Astrocyte (in vitro differentiated cells and primary cell): ENCODE measurements around the gene EGFL6. TPM values are rescaled to one million over a fixed set of nuclear protein-coding genes. Genes with fewer than 3 reads are reported as not detected.

Experiments used
- DNase-seq: peaks from one replicate; pipeline ENCODE4 v3.0.0-alpha.2; 2010; ENCODE audit warnings: low read depth
- FAIRE-seq: peaks from 2 replicates; lab custom pipeline; 2011; peaks lifted over from hg19 to GRCh38; lab: Jason Lieb, UNC
- H2AFZ ChIP-seq: 2 replicates; pipeline ENCODE4 v1.6.0; 2012; ENCODE audit warnings: low read depth, low read length, inconsistent platforms
- H3K27ac ChIP-seq: 2 replicates; pipeline ENCODE4 v1.5.1; 2011; ENCODE audit warnings: low read depth, low read length, inconsistent platforms
- H3K27me3 ChIP-seq: 2 replicates; pipeline ENCODE4 v1.6.0; 2011; ENCODE audit warnings: low read length, inconsistent platforms; ENCODE audit not compliant: insufficient read depth
- H3K36me3 ChIP-seq: 2 replicates; pipeline ENCODE4 v1.5.1; 2011; ENCODE audit warnings: low read length, inconsistent platforms; ENCODE audit not compliant: insufficient read depth
- H3K4me1 ChIP-seq: 2 replicates; pipeline ENCODE4 v1.5.1; 2011; ENCODE audit warnings: low read length, inconsistent platforms; ENCODE audit not compliant: insufficient read depth
- H3K4me2 ChIP-seq: 2 replicates; pipeline ENCODE4 v1.6.0; 2012; ENCODE audit warnings: low read length, inconsistent platforms
- H3K4me3 ChIP-seq: 2 replicates; pipeline ENCODE4 v1.5.1; 2011; ENCODE audit warnings: low read depth, mild to moderate bottlenecking, low read length, inconsistent platforms; ENCODE audit not compliant: insufficient read depth
- H3K79me2 ChIP-seq: 2 replicates; pipeline ENCODE4 v1.6.0; 2012; ENCODE audit warnings: mild to moderate bottlenecking, low read length, inconsistent platforms; ENCODE audit not compliant: insufficient read depth
- H3K9ac ChIP-seq: 2 replicates; pipeline ENCODE4 v1.6.0; 2012; ENCODE audit warnings: mild to moderate bottlenecking, low read length, inconsistent platforms
- H3K9me3 ChIP-seq: 2 replicates; pipeline ENCODE4 v1.5.1; 2012; ENCODE audit warnings: low read depth, mild to moderate bottlenecking, low read length, inconsistent platforms; ENCODE audit not compliant: insufficient read depth
- H4K20me1 ChIP-seq: 2 replicates; pipeline ENCODE4 v1.6.0; 2012; ENCODE audit warnings: low read length, inconsistent platforms; ENCODE audit not compliant: insufficient read depth
- H3K27ac Mint-ChIP-seq: one replicate; pipeline ENCODE4 v1.8.0; 2021; ENCODE audit warnings: mild to moderate bottlenecking, mixed read lengths; ENCODE audit not compliant: unreplicated experiment
- H3K27me3 Mint-ChIP-seq: one replicate; pipeline ENCODE4 v1.8.0; 2021; ENCODE audit warnings: low read depth, mixed read lengths; ENCODE audit not compliant: unreplicated experiment
- H3K36me3 Mint-ChIP-seq: one replicate; pipeline ENCODE4 v1.8.0; 2021; ENCODE audit warnings: low read depth, mixed read lengths; ENCODE audit not compliant: unreplicated experiment
- H3K4me1 Mint-ChIP-seq: one replicate; pipeline ENCODE4 v1.8.0; 2021; ENCODE audit warnings: low read depth, mixed read lengths; ENCODE audit not compliant: unreplicated experiment
- H3K4me3 Mint-ChIP-seq: one replicate; pipeline ENCODE4 v1.8.0; 2021; ENCODE audit warnings: mild to moderate bottlenecking, moderate library complexity, mixed read lengths; ENCODE audit not compliant: unreplicated experiment
- H3K9me3 Mint-ChIP-seq: one replicate; pipeline ENCODE4 v1.8.0; 2021; ENCODE audit warnings: mild to moderate bottlenecking, mixed read lengths; ENCODE audit not compliant: unreplicated experiment
- CTCF ChIP-seq: IDR thresholded peaks from 2 replicates; pipeline ENCODE4 v1.5.1; 2011; ENCODE audit warnings: low read depth, mild to moderate bottlenecking, inconsistent platforms, low read length, moderate library complexity; ENCODE audit not compliant: insufficient read depth
- EZH2 ChIP-seq: IDR thresholded peaks from 2 replicates; pipeline ENCODE4 v1.6.1; 2012; ENCODE audit warnings: mild to moderate bottlenecking, low read length, inconsistent platforms; ENCODE audit not compliant: insufficient read depth
- total RNA-seq: library from RNA; stranded (reverse); gene quantifications from 2 replicates; pipeline ENCODE4 v1.2.1, GENCODE V29; 2021

The EGFL6 gene
- total RNA-seq, 1 donor from 2014 or later, result 0.18 TPM

- Mint-ChIP-seq H3K9me3 (no peaks in the 10 kb centered on the region), H3K36me3 (no peaks in the 10 kb centered on the region), H3K27me3 (no peaks in the 10 kb centered on the region), H3K4me3 (no peak overlapping the region), H3K4me1 (peaks cover 19% of the 10 kb centered on the region), H3K27ac (no peak overlapping the region)
- peak; percentile 72 for DNase-seq
- Histone ChIP-seq H2AFZ (no peak overlapping the region), H3K27me3 (no peaks in the 10 kb centered on the region), H3K9ac (no peak overlapping the region), H3K4me2 (no peak overlapping the region), H4K20me1 (no peaks in the 10 kb centered on the region), H3K27ac (peak overlapping the region; percentile 6), H3K36me3 (no peaks in the 10 kb centered on the region), H3K9me3 (no peaks in the 10 kb centered on the region), H3K4me1 (peaks cover 4% of the 10 kb centered on the region), H3K4me3 (no peak overlapping the region), H3K79me2 (no peaks in the 10 kb centered on the region)
- no peak for TF ChIP-seq EZH2
- TF ChIP-seq CTCF, result no peak
- peak; percentile 91 for FAIRE-seq
Measured at GRCh38 chrX:13649838-13650237, 80.4 kb downstream of the EGFL6 start.

- H2AFZ ChIP-seq, result no peak overlapping the region
- no peak for TF ChIP-seq CTCF
- no peak for TF ChIP-seq EZH2
Measured at GRCh38 chrX:13650318-13650717, 80.9 kb downstream of the EGFL6 start.

GRCh38 chrX:13651150-13651549 is 81.7 kb downstream of the EGFL6 start:
- no peaks in the 10 kb centered on the region for H3K79me2 ChIP-seq
- no peaks in the 10 kb centered on the region for H4K20me1 ChIP-seq
- H3K4me3 ChIP-seq, result no peak overlapping the region
- no peak for TF ChIP-seq EZH2
- TF ChIP-seq CTCF, result no peak
- H3K9me3 ChIP-seq, result no peaks in the 10 kb centered on the region
- Mint-ChIP-seq H3K27ac (no peak overlapping the region), H3K4me1 (peaks cover 16% of the 10 kb centered on the region), H3K9me3 (no peaks in the 10 kb centered on the region), H3K4me3 (no peak overlapping the region), H3K36me3 (no peaks in the 10 kb centered on the region), H3K27me3 (no peaks in the 10 kb centered on the region)
- peak; percentile 61 for DNase-seq
- H3K27me3 ChIP-seq, result no peaks in the 10 kb centered on the region
- H3K4me1 ChIP-seq, result peaks cover 4% of the 10 kb centered on the region
- no peak overlapping the region for H3K9ac ChIP-seq
- no peak overlapping the region for H2AFZ ChIP-seq
- peak overlapping the region; percentile 97 for H3K27ac ChIP-seq
- H3K36me3 ChIP-seq, result no peaks in the 10 kb centered on the region
- H3K4me2 ChIP-seq, result no peak overlapping the region
- peak; percentile 84 for FAIRE-seq

More at GRCh38 chrX:13650318-13650717, 80.9 kb downstream of the EGFL6 start:
- no peak for FAIRE-seq
- H3K27ac ChIP-seq, result no peak overlapping the region
- H3K4me3 Mint-ChIP-seq, result no peak overlapping the region
- peaks cover 4% of the 10 kb centered on the region for H3K4me1 ChIP-seq
- no peaks in the 10 kb centered on the region for H3K36me3 ChIP-seq
- H3K4me3 ChIP-seq, result no peak overlapping the region
- no peaks in the 10 kb centered on the region for H3K27me3 Mint-ChIP-seq
- H3K27me3 ChIP-seq, result no peaks in the 10 kb centered on the region
- no peak overlapping the region for H3K9ac ChIP-seq
- no peak overlapping the region for H3K27ac Mint-ChIP-seq
- H3K36me3 Mint-ChIP-seq, result no peaks in the 10 kb centered on the region
- peaks cover 19% of the 10 kb centered on the region for H3K4me1 Mint-ChIP-seq
- no peaks in the 10 kb centered on the region for H4K20me1 ChIP-seq
- no peaks in the 10 kb centered on the region for H3K9me3 Mint-ChIP-seq
- no peak for DNase-seq
- H3K79me2 ChIP-seq, result no peaks in the 10 kb centered on the region
- H3K4me2 ChIP-seq, result no peak overlapping the region
- H3K9me3 ChIP-seq, result no peaks in the 10 kb centered on the region
